RWPE1 (cell line): ENCODE data around the gene ST7.

Experiments used
- CTCF ChIA-PET: fragments of 350-600 bp; sonication (Branson Sonifier 250); formaldehyde crosslinking; extraction: SDS; loops from one replicate; lab custom pipeline; 2021; lab: Yijun Ruan, JAX
- POLR2A ChIA-PET: fragments of 400-600 bp; formaldehyde crosslinking; extraction: SDS; loops from one replicate; lab custom pipeline; 2020; ENCODE audit warnings: antibody characterized with exemption; ENCODE audit not compliant: low non-redundant PET; lab: Yijun Ruan, JAX
- DNase-seq: peaks from one replicate; pipeline ENCODE4 v3.0.0; 2012; ENCODE audit warnings: low spot score
- H3K27ac ChIP-seq: fragments of 450-650 bp; 2 replicates; pipeline ENCODE4 v1.5.1; 2017
- TF ChIP-seq, protein P1 (sequence below): fragments of 450-650 bp; conservative IDR thresholded peaks from 2 replicates; pipeline ENCODE4 v1.5.1; 2017; ENCODE audit warnings: low read depth, mild to moderate bottlenecking

The ST7 gene

DNA sequence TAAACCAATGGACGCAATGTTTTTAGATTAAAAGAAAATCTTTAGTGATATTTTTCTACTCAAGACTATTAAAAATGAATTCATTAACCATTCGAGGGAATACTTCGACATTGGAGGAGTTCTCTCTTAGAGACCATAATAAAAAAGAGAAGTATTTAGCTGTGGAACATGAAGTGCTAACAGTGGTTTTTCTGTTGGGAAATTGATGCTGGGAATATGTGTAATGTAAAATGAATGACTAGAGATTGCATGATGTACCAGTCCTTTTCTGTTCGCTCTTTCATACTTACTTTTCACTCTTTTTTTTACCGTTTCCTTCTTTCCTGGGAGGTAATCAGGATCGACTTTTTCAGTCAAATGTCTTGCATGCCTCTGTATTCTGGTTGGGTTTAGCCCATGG is 41.3 kb downstream of the ST7 start:
- TF ChIP-seq, protein P1, sequence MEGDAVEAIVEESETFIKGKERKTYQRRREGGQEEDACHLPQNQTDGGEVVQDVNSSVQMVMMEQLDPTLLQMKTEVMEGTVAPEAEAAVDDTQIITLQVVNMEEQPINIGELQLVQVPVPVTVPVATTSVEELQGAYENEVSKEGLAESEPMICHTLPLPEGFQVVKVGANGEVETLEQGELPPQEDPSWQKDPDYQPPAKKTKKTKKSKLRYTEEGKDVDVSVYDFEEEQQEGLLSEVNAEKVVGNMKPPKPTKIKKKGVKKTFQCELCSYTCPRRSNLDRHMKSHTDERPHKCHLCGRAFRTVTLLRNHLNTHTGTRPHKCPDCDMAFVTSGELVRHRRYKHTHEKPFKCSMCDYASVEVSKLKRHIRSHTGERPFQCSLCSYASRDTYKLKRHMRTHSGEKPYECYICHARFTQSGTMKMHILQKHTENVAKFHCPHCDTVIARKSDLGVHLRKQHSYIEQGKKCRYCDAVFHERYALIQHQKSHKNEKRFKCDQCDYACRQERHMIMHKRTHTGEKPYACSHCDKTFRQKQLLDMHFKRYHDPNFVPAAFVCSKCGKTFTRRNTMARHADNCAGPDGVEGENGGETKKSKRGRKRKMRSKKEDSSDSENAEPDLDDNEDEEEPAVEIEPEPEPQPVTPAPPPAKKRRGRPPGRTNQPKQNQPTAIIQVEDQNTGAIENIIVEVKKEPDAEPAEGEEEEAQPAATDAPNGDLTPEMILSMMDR = no peak
- CTCF ChIA-PET = no interaction called here
- H3K27ac ChIP-seq = no peak overlapping the region
- no peak for DNase-seq
- POLR2A ChIA-PET = no interaction called here

DNA sequence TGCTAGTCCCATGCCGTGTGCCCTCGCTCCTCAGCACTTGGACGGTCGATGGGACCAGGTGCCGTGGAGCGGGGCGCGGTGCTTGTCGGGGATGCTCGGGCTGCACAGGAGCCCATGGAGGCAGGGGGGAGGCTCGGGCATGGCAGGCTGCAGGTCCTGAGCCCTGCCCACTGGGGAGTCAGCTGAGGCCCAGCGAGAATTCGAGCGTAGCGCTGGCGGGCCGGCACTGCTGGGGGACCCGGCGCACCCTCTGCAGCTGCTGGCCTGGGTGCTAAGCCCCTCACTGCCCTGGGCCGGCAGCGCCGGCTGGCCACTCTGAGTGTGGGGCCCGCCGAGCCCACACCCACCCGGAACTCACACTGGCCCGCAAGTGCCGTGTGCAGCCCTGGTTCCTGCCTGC is 44.7 kb downstream of the ST7 start:
- POLR2A ChIA-PET = no interaction called here
- TF ChIP-seq, protein P1 = no peak
- CTCF ChIA-PET = interaction anchor here (0.6 to 2.0 kb wide), 3 partner anchors 10 to 461 kb away, joined by 3 to 7 read pairs (median 4); no protein-coding TSS in a partner anchor

DNA sequence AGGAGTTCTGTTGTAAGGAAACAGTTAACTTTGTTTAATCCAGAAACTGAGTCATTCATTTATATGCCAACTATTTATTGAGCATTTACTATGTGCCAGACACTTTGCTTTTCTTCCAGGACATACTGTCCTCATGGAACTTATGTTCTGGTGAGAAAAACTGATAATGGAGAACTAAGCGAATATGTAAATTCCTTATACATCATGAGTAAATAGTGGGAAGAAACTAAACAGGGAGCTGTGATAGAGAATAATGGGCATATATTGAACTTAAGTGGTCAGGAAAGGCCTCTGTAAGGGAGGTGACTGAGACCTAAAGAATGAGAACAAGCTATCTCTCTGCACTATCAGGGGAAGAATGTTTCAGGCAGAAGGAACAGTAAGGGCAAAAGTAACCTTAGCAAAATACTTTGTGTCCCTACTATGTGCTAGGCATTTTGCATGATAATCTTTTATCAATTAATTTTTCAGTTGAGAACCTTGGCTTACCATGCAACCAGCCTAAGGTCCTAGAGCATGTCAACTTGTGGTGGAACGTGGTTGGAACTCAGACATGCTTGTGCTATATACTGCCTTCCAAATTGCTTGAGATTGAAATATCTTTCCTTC is 45.4 kb downstream of the ST7 start:
- no peak overlapping the region for H3K27ac ChIP-seq
- CTCF ChIA-PET = interaction anchor here (0.6 to 2.0 kb wide), 2 partner anchors 10 to 1219 kb away, joined by 4 read pairs; no protein-coding TSS in a partner anchor
- DNase-seq = no peak
- POLR2A ChIA-PET = no interaction called here
- TF ChIP-seq, protein P1 = no peak

More for the DNA sequence above, 44.7 kb downstream of the ST7 start:
- no peak for DNase-seq
- H3K27ac ChIP-seq = no peak overlapping the region

DNA sequence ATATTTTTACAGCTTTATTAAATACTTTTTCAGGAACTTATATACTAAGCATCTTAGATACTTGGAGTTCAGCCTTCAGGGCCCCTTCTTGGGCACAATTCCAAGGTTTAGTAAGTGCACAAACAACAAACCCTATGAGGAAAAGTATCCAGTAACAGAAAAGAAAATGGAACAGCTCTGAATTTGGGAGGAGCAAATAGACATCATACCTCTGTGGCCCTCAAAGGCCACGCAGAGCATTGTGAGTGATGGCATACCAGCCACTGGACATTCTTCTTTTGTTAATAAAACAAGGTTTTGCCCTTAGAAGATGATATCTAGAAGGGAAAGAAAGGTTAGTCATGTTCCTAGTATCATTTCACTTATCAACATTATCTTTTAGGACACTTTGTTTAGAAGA is 46.0 kb downstream of the ST7 start:
- TF ChIP-seq, protein P1 = no peak
- ChIA-PET POLR2A (no interaction called here), CTCF (interaction anchor here (0.6 to 2.0 kb wide), 2 partner anchors 11 to 1218 kb away, joined by 4 read pairs; no protein-coding TSS in a partner anchor)
- DNase-seq = no peak
- H3K27ac ChIP-seq = no peak overlapping the region

DNA sequence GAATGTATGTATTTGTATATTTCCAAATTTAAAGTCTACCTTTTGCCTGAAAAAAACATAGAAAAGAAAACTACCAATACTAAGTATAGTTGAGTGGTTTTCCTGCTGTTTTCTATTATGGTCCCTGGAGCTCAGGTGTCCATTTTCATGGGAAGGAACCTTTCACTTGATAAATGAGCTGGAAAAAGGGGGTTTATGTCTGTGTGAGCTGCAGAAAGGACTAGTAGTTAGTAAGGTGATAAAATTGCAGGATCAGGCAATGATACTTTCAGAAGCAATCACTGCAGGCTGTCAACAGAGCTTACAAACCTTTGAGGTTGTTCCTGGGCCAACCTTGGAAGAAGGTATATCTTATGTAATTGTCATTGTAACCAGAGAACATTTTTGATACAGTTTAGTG is 48.0 kb downstream of the ST7 start:
- no peak for DNase-seq
- TF ChIP-seq, protein P1 = no peak
- H3K27ac ChIP-seq = no peak overlapping the region
- CTCF ChIA-PET = interaction anchor here (0.7 kb wide), 1 partner anchor 63 kb away, joined by 3 read pairs; no protein-coding TSS in a partner anchor
- POLR2A ChIA-PET = no interaction called here

DNA sequence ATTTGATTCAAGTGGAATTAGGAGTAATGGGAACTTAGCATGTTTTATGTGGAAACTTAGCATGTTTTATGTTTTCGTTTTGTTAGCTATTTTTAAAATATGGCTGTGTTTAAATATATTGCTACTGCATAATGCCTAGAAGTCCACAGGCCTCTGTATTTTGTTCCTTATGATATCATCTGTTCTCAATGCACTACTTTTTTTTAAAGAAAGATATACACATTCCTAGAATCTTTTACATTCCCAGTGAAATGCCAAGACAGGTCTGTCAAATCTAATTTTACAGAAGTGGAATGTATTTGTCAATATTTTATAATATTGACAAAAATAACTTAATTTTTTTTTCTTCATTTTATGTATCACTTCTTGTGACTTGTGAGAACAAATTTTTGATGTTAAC is 51.6 kb downstream of the ST7 start:
- ChIA-PET CTCF (no interaction called here), POLR2A (no interaction called here)
- TF ChIP-seq, protein P1 = no peak
- no peak for DNase-seq
- no peak overlapping the region for H3K27ac ChIP-seq
